H1 (cell line): ENCODE data around the gene TSPAN9.

Source experiments
- CEBPB ChIP-seq: IDR thresholded peaks from 2 replicates; pipeline ENCODE4 v1.6.1; 2012; ENCODE audit warnings: low read depth, low read length
- CHD1 ChIP-seq: IDR thresholded peaks from 2 replicates; pipeline ENCODE4 v1.6.1; 2012; ENCODE audit warnings: low read depth, low read length, improper control_type of control experiment
- GTF2F1 ChIP-seq: IDR thresholded peaks from 2 replicates; pipeline ENCODE4 v1.6.1; 2012; ENCODE audit warnings: low read depth, low read length, improper control_type of control experiment, borderline replicate concordance
- HDAC2 ChIP-seq, 2 experiments: fragments of 300-600 bp in 1 of 2; sonication (generic) in 1 of 2; IDR thresholded peaks; 2 replicates each; pipeline ENCODE4 v1.6.1; 2011 to 2012; ENCODE audit warnings: low read depth in 2 of 2, low read length in 2 of 2, mild to moderate bottlenecking in 2 of 2, moderate library complexity in 2 of 2, borderline replicate concordance in 1 of 2, inconsistent platforms in 1 of 2
- JUN ChIP-seq: IDR thresholded peaks from 2 replicates; pipeline ENCODE4 v1.6.1; 2011; ENCODE audit warnings: low read depth, mild to moderate bottlenecking, improper control_type of control experiment, low read length
- POLR2A ChIP-seq, 2 experiments: IDR thresholded peaks; 1 replicate in 1 of 2; 2 replicates in 1 of 2; pipeline ENCODE4 v1.6.1; 2011; ENCODE audit warnings: low read depth in 2 of 2, low read length in 2 of 2, mild to moderate bottlenecking in 2 of 2; ENCODE audit errors: control extremely low read depth in 1 of 2
- POLR2AphosphoS5 ChIP-seq: IDR thresholded peaks from 2 replicates; pipeline ENCODE4 v1.6.1; 2011; ENCODE audit warnings: low read depth, low read length
- SP1 ChIP-seq: IDR thresholded peaks from 2 replicates; pipeline ENCODE4 v1.6.1; 2011; ENCODE audit warnings: low read depth, low read length
- SP2 ChIP-seq: IDR thresholded peaks from 2 replicates; pipeline ENCODE4 v1.6.1; 2012; ENCODE audit warnings: mild to moderate bottlenecking, low read length, inconsistent platforms
- TF ChIP-seq, protein P1 (sequence below), 3 experiments: IDR thresholded peaks; 1 replicate in 2 of 3; 2 replicates in 1 of 3; pipeline versions ENCODE4 v1.5.1 to v1.6.1; 2011; ENCODE audit warnings: low read length in 3 of 3, mild to moderate bottlenecking in 3 of 3, inconsistent platforms in 2 of 3, low read depth in 1 of 3, moderate library complexity in 1 of 3; ENCODE audit not compliant: insufficient read depth in 1 of 3; ENCODE audit errors: control extremely low read depth in 1 of 3

DNA sequence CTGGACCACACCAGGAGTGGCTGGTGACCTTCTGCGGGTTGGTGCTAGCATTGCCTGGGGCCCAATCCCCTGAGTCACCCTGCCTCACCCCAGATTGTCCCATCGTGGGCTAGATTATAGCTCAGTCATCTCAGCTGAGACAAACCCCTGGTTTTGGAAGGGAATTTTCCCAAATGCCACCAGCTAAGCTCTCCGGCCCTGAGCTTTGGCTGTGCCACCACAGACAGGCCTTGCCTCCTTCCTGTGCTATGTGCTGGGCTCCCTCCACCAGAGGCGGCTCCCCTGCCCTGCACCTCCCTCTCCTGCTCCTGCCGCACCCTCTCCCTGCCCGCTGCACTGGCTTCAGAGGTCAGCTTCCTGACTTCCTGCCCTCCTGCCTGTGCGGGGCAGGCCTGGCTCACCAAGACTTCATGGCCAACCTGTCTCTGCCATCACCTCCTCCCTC, 196.3 kb downstream of the TSPAN9 start:
- TF ChIP-seq, protein P1, sequence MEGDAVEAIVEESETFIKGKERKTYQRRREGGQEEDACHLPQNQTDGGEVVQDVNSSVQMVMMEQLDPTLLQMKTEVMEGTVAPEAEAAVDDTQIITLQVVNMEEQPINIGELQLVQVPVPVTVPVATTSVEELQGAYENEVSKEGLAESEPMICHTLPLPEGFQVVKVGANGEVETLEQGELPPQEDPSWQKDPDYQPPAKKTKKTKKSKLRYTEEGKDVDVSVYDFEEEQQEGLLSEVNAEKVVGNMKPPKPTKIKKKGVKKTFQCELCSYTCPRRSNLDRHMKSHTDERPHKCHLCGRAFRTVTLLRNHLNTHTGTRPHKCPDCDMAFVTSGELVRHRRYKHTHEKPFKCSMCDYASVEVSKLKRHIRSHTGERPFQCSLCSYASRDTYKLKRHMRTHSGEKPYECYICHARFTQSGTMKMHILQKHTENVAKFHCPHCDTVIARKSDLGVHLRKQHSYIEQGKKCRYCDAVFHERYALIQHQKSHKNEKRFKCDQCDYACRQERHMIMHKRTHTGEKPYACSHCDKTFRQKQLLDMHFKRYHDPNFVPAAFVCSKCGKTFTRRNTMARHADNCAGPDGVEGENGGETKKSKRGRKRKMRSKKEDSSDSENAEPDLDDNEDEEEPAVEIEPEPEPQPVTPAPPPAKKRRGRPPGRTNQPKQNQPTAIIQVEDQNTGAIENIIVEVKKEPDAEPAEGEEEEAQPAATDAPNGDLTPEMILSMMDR (IDR thresholded peaks at IDR 0.05; ENCODE audit: control extremely low read depth in 1 of 3, insufficient read depth in 1 of 3, low read depth in 1 of 3, low read length in 3 of 3) = no peak
- no peak for TF ChIP-seq SP2
- no peak for TF ChIP-seq GTF2F1
- TF ChIP-seq POLR2AphosphoS5 = no peak
- TF ChIP-seq CHD1 = no peak
- TF ChIP-seq SP1 = no peak
- TF ChIP-seq HDAC2 (IDR thresholded peaks at IDR 0.05; ENCODE audit: borderline replicate concordance in 1 of 2, low read depth in 2 of 2, low read length in 2 of 2) = no peak
- TF ChIP-seq JUN = no peak
- TF ChIP-seq CEBPB = no peak
- no peak for TF ChIP-seq POLR2A (IDR thresholded peaks at IDR 0.05; ENCODE audit: control extremely low read depth in 1 of 2, low read depth in 2 of 2, low read length in 2 of 2)
